NB4 (cell line): ENCODE results near the gene GRIK1.

Experiments
- DNase-seq: peaks from one replicate; pipeline ENCODE4 v3.0.0; 2010; ENCODE audit warnings: low read depth
- H3K4me3 ChIP-seq: one replicate; pipeline ENCODE4 v1.5.1; 2011; ENCODE audit warnings: mild to moderate bottlenecking, low read depth, low read length, moderate library complexity
- CTCF ChIP-seq: IDR thresholded peaks from one replicate; pipeline ENCODE4 v1.5.1; 2012; ENCODE audit warnings: low read depth, low read length
- MAX ChIP-seq: IDR thresholded peaks from 2 replicates; pipeline ENCODE4 v1.6.1; 2011; ENCODE audit warnings: low read depth, low read length
- MYC ChIP-seq: IDR thresholded peaks from 2 replicates; pipeline ENCODE4 v1.6.1; 2011; ENCODE audit warnings: low read depth, low read length
- POLR2A ChIP-seq: IDR thresholded peaks from 2 replicates; pipeline ENCODE4 v1.6.1; 2011; ENCODE audit warnings: mild to moderate bottlenecking; ENCODE audit not compliant: insufficient read length; ENCODE audit errors: extremely low read depth

Gene GRIK1

GRCh38 chr21:29939924-29940275 lies at the start of gene GRIK1:
TSS of gene GRIK1 (minus strand) at chr21:29939996.
- no peak within 1 kb of the TSS for H3K4me3 ChIP-seq
- DNase-seq, result no peak
- TF ChIP-seq POLR2A (no peak), MYC (no peak), CTCF (no peak), MAX (no peak)

GRCh38 chr21:29987762-29988161 lies 48.0 kb upstream of the GRIK1 start:
- no peak for DNase-seq
- TF ChIP-seq MAX (no peak), CTCF (no peak), MYC (no peak), POLR2A (no peak)
- H3K4me3 ChIP-seq, result no peak overlapping the region

GRCh38 chr21:29985866-29986265 lies 46.1 kb upstream of the GRIK1 start:
- no peak for DNase-seq
- TF ChIP-seq MYC, result no peak
- TF ChIP-seq POLR2A, result no peak
- no peak for TF ChIP-seq CTCF
- no peak for TF ChIP-seq MAX
- H3K4me3 ChIP-seq, result no peak overlapping the region

GRCh38 chr21:29979043-29979442 lies 39.2 kb upstream of the GRIK1 start:
- DNase-seq, result no peak
- TF ChIP-seq MYC, result no peak
- TF ChIP-seq MAX, result no peak
- TF ChIP-seq CTCF, result no peak
- TF ChIP-seq POLR2A, result no peak
- H3K4me3 ChIP-seq, result no peak overlapping the region

GRCh38 chr21:29975776-29976175 lies 36.0 kb upstream of the GRIK1 start:
- no peak for DNase-seq
- TF ChIP-seq CTCF, result no peak
- no peak for TF ChIP-seq MAX
- no peak for TF ChIP-seq POLR2A
- TF ChIP-seq MYC, result no peak
- H3K4me3 ChIP-seq, result no peak overlapping the region

- no peak for TF ChIP-seq MYC
- no peak for TF ChIP-seq MAX
- TF ChIP-seq CTCF, result no peak
- no peak for TF ChIP-seq POLR2A
- no peak overlapping the region for H3K4me3 ChIP-seq
- no peak for DNase-seq
Measured at GRCh38 chr21:29973258-29973657, 33.5 kb upstream of the GRIK1 start.
